GM18519 (cell line): ENCODE results near the gene AKAP13.

ENCODE experiments used
- ATAC-seq: cut with Tn5 transposase; IDR thresholded peaks from one replicate; pipeline ENCODE4 v1.9.1; 2021; ENCODE audit warnings: mild to moderate bottlenecking, moderate library complexity; ENCODE audit not compliant: unreplicated experiment, low FRiP score

AKAP13 gene

DNA sequence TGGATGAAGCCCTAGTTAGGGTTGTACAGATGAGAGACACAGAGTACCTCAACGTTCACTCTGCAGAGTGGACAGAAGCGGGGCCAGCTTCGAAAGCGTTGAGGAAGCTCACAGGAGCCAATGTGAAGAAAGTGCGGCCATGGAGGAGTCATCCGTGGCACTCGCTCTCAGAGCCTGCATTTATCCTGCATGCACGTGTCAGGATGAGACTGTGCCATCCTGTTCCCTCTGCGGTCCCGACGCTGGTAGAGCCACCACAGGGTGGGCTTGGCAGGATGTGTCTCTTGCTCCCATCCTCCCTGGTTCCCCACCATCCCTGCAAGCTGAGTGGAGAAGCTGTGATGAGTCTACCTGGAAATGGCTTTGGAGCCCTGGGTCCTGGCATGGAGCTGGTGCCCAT lies 375.1 kb downstream of the AKAP13 start:
- ATAC-seq = no peak

DNA sequence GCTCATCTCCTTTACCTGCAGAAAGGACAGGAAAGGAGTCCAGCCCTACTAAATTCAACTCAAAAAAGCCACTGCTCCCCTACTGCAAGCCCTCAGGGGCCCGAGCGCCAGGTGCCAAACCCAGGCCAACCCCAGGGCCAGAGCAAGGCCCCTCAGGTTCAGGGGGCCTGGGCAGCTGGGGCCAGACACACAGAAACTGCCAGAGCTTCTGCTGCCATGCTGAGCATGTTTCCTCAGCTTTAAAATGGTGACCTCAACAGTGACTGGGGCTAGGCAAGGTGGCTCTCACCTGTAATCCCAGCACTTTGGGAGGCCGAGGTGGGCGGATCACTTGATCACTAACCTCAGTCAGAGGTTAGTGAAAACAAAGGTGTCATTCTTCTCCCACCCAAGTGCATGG lies 375.5 kb downstream of the AKAP13 start:
- no peak for ATAC-seq

DNA sequence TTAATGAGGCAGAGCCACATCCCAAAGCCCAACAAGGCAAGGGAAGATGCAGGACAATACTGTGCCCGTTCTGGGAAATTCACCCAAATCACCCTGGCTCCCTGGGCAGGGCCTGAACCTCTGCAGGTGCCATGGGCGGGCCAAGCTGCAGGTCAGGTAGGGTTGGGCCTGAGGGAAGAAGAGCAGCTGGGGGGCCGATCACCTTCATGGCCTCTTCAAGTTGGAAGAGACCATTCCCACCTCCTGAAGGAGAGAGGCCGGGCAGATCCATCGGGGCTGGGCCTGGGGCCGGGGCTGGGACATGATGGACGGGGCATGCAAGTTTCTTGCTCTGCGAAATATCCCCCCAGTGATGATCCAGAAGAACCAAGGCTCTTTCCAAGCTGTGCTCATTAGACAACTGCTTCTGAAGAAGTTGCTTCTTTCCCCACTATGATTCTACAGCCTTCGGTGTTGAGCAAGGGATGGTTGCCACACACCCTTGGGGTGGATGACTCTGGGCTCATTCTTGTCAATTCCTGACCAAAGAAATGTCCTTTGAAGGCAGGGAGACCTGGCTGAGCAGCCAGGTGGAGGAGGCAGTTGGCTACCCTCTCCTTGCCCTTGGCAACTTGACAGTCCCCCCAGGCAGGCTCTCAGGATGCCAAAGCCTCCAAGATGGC lies 376.1 kb downstream of the AKAP13 start:
- no peak for ATAC-seq

DNA sequence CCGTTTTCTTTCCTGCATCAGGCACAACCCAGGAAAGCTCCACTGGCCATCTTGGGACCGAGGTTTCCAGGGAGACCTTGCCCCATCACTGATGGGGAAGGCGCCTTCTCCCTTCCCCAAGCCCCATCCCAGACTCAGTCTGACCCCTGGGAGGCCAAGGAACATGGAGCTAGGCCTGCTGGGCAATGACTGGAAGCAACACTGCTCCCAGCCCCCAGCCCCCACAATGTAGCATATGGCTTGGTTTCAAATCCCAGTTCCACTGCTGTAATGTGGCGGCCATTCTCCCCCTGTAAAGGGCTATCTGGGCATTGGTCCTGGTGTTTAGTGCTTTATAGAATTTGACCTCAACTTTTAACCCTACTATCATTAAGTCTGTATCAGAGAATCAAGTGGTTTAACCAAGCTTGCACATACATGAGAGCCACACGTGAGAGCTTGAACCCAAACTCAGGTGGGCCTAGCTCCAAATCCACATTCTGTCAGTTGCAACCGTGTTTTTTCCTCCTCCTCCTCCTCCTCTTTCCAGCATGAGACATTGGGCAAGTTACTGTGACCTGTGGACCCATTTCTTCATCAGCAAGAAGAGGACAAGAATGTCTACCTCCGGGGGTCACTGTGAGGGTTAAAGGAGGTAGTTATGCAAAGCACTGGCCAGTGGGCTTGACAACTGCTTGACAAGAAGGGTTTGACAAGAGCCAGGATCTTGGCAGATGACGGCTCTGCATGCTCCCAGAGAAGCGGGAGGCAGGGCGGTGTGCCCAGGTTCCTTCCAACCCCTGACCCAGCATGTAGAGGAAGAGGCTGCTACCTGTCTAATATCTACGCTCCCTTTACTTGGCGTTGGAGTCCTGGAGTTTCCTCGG lies 376.9 kb downstream of the AKAP13 start:
- ATAC-seq = no peak

DNA sequence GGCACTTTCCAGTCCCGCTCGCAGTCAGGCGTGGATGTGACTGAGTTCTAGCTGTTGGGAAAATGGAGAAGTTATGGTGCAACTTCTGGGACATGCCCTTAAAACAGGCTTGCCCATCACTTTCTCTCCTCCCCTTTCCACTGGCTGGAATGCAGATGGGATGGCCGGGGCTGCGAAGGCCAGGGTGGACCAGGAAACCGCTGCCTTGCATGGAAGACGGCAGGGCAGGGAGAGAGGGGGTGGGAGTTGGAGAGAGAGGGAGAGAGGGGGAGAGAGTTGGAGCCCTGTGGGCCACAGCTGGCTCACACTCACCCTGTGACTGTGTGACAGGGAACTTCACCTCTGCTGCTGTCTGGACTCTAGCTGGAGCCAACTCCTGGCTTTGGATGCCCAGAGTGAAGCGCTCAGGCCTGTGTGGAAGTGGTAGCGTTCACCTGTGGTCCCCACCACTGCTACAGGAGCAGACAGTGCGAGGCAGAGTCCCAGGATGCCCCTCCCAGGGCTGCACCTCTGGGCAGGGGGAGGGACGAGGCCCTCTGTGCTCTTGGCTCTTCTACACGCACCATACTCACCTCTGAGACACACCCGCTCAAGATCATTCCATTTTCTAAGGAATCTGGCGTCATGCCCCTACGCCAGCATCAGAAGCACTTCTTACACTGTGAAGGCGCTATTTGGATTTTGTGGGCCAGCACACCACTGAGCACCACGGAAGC lies 377.7 kb downstream of the AKAP13 start:
- ATAC-seq = no peak

DNA sequence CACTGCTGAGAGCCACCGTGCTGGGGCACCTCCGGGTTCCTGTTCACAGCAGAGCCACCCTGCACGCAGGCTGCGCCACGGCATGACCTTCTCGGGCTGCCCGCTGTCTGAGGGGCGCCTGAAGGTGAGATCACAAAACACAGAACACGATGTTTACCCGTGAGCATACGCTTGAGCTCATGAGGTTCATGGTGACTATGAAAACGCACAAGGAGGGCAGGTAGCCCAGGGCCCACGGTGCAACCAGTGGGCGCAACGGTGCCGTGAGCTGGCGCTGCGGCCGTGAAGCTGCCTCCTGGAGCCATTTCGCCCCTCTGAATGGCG lies 378.2 kb downstream of the AKAP13 start:
- no peak for ATAC-seq

DNA sequence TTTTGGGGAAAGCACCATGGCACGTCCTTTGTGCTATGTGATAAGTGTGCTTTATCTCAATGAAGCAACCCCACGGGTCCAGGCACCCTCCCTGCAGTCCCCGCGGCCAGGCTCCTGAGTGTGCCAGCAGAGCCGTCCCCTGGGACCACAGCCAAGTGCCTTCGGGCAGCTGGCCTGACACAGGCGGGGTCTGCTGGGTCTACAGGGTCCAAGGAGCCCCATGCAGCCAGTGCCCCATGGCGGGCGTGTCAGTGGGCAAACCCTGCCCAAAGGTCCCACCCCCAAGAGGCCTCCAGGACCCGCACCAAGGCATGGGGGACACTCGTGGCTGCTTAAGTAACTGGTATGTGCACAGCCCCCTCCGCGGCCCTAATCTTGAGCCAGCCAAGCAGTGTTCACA lies 379.0 kb downstream of the AKAP13 start:
- ATAC-seq = no peak

DNA sequence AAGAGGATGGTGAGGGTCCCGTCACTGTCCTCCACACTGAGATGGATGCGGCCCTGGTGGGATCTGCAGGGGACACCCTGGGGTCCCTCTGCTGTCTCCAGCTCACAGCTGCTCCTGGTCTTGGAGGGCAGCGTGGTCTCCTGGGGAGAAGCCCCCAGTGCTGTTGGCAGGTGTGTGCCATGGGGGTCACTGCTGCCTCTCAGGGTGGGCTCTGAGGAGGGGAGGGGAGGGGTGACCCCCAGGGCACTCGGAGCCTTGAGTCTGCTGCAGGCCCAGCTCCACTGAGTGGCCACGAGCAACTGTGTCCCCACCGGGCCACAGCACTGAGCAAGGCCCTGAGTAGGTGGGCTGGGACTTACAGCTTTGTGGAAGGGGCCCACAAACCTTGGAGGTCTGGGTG lies 379.6 kb downstream of the AKAP13 start:
- no peak for ATAC-seq

DNA sequence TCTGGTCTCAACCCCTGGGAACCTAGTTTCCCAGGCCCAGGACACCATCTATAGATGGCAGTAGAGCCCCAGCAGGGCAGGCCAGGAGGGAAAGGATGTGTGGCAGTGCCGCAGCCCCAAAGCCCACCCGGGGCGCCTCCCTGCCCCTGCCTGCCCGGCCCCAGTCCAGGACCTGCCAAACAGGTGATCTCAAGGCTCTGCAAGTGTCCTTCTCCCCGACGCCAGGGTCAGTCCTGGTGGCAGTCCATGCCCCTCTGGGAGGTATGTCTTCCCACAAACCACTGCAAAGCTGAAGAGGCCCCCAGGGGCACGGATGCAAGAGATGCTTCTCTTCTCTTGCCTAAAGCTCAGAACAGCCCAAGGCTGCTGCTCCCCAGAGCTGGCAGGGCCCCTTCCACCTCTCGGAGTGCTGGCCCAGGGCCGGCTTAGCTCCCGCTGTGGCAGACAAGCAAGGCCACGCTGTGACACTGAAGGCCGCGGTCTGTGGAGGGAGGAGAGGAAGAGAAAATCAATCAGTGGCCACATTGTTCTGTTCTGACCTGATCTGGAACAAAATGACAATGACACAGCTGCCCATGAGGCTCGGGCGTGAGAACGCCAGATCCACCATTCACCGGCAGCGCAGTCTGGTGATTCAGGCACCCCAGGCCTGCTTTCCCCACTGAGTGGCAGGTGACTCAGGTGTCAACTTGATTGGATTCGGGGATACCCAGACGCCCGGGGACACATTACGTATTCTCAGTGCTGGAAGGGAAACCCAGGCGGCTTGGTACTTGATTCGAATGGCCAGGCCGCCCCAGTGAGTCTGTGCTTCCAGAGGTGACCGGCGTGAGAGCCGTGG lies 380.3 kb downstream of the AKAP13 start:
- ATAC-seq = no peak

DNA sequence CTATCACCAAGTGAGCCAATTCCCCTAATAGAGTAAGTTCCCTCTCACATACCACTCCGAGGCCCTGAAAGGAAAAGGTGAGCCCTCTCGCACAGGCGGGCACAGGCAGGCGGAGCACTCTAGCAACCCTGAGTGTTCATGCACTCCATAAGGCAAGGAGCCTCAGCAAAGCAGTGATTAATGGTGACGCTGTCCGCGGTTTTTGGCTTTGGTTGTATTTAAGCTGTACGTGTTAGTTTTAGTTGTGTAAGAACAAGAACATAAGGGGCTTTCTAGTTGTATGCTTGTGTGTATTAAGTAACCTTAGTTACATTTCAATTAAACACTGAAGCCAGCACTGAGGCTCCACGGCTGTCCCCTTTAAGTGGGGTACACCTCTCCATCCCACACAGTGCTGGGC lies 381.2 kb downstream of the AKAP13 start:
- no peak for ATAC-seq

DNA sequence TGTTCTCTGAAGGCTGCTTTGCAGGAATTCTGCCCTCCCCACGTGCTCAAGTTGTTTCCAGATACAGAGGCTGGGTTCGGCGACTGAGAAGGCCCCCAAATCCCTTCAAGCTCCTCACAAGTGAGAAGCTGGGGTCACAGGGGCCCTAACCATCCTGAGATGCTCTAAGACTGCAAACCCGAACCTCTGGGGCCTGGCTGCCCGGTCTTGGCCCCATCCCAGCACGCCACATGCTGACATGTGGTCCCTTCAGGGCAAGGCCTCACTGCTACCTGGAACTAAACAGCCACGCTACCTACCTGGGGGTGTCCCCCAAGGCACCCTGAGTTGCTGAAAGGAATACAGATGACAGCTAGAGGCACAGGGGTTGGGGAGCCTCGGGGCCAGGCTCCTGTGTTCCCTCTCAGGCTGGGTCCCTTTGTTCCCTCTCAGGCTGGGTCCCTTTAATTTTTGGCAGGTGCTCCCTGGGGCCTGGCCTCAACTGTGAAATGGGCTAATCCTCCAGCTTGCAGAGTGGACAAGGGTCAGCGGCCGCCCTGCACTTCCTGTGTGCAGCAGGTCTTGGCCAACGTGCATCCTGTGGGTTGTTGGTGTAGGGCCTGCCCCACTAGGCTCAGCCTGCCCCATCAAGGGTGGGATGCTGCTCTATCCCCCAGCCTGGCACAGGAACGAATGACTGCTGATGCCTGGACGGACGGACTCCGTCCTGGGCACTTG lies 381.8 kb downstream of the AKAP13 start:
- no peak for ATAC-seq

DNA sequence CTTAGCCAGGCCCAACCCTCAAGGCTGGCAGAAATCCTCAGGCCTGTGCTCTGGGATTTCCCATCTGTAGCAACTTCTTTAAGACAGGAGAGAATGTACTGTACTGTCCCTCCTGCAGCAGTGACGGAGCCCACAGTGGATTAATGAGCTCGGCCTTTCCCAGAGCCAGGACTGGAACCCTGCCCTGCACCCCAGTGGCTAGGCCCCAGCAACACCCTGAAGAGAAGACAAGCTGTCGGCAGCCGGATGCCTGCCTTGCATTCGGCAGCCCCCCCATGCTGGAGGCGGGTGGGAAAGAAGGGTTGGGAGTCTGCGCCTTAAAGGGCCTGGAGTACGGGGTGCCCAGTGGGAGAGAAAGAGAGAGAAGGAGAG lies 382.3 kb downstream of the AKAP13 start:
- no peak for ATAC-seq

DNA sequence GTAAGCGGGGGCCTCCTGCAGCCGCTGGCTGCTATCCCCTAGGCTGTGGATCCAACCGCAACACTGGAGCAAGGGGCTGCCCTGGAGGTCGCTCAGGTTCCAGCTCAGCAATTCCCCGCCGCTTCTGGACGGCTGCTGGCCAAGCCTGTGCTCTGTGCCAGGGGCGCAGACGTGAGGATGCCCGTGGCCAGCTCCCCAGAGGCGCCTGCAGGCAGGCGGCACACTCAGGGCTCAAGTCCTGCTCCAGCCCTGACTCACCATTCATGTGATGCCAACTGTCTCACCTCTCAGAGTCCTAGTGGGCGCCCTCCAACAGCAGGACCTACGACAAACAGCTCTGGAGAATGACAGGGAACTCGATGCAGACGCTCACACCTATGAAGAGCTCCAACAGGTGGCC lies 382.8 kb downstream of the AKAP13 start:
- no peak for ATAC-seq

DNA sequence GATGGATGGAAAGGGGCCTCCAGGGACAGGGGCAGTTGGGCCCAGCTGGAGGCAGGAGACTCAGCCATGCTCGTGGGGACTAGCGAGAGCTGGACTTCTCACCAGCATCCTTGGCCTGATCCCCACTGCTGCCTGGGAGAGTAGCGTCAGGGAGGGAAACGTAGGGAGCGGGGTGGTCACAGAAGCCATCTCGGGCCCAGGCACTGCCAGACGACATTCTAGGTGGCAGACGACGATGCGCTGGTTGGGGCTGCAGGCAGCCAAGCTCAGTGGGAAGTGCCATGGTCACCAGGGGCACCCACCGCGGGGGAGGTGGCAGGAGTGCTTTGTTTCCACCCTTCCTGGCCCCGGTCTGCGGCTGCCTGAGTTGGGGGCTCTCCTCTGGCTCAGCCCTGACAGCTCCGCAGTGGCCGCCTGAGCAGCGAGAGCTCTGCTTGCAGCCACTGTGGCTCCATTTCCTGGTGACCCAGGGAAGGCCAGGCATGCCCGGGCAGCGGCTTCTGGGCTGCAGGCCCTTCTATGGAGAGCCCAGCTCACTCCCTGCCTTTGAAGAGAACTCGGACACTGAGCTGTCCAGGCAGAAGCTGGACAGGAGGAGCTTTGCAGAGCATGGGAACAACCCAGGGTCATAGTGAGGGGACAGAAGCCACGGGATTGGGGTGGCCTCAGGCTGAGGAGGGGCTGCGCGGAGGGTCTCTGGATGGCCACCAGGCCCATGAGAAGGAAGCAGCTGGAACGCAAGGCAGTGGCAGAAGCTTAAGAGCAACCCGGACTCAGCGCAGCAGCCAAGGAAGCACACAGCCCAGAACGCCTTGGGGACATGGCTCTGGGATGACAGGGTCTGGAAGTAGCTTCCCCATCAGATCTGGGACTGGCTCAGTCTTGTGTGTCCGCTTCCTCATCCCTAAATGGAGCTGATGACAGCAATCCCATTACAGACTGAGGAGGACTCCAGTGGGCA lies 383.6 kb downstream of the AKAP13 start:
- no peak for ATAC-seq

DNA sequence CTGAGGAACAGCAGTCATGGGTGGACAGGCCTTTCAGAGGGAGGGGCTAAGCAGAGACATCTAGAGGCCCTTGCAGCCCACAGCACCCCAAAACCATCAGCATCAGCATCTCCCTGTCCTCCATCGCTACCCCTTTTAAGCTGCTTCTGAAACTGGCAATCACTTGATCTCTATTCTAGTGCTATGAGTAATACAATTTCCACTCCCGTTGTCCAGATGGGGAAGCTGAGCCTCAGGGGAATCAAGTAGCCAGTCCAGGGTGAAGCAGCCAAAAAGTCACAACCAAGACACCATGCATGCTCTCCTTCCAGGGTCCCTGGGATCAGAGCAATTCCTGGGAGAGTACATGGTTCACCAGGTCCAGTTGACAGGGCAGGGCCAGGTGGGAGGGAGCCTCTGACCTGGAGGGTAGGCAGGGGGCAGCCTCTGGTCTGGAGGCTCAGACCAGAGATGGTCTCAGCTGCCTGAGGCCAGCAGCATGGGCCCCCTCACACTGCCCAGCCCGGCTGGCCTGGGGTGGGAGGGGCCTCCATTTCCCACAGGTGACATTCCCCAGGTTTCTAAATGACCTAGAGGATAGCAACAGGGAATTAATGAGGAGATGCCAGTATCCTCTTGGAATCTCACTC lies 384.4 kb downstream of the AKAP13 start:
- no peak for ATAC-seq

DNA sequence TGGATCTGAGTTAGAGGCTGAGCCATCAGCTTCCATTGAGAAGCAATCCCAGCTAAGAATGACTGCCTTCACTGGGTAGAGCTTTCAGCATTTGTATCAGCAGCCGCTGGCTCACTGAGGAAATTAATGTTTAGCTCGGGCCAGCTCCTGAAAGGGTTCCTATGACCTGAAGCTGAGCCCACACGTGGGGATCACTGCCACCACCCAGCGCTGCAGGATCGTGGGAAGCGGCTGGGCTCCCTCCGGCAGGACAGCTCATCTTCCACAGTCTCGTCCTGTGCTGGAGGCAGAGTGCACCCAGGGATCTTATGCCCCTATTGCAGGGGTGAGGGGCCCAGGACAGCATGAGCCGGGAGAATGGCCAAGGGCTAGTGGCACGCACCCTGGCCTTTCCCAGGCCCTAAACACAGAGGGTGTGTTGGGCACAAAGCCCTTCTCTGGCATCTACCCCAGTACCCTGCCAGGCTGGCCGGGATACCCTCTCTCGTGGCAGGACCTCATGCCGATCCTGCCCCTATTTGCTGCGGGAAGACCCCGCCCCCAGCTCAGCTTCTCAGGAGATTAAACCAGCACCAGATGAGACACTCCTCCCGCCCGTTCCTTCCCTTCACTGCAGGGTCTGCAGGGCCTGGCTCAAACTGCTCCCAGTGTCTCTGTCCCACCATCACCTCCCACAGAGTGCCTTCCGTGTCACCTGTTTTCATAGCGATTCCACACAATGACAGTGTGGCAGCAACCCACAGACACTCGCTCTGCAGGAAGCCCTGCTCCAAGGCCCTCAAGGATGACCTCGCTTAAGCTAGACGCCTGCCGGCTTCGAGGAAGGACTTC lies 385.8 kb downstream of the AKAP13 start:
- ATAC-seq = no peak

DNA sequence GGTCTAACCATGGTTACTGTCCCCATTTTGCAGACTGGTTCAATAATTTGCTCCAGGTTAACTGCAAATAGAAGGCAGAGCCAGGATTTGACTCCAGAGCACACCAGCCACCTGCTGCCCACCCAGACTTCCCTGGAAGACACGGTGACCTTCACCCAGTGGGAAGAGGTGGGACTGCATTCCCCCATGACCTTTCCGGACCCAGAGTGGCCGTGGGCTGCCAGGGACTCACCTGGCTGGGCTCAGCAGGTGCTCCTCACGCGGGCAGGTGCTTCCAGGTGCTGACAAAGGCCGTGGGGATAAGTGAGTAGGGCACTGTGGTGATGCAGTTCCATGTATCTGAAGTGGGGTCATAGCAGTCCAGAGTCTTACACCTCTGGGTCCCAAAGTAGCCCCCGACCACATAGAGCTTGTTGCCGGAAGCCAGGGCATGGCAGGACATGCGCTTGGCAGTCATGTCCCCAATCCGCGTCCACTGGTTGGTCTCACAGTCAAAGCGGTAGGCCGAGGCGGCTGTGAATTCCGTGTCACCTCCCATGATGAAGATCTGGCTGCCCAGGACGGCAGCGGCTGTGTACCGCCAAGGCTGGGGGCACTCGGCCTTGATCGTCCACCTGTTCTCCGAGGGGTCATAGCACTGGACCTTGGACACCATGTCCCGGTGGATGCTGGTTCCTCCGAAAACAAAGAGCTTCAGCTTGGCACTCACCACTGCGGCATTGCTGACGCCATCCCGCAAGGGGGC lies 387.6 kb downstream of the AKAP13 start:
- ATAC-seq = no peak
